GM12878 (cell line): ENCODE results near the gene NHLRC4.

Source experiments
- HCFC1 ChIP-seq: fragments of 150-350 bp; IDR thresholded peaks from 2 replicates; pipeline ENCODE4 v1.6.1; 2014; ENCODE audit warnings: low read length
- POLR2A ChIP-seq: IDR thresholded peaks from 2 replicates; pipeline ENCODE4 v1.6.1; 2011; ENCODE audit warnings: low read depth, mild to moderate bottlenecking, low read length
- SUZ12 ChIP-seq: fragments of 200-600 bp; sonication (generic); IDR thresholded peaks from one replicate; pipeline ENCODE4 v1.6.1; 2018; ENCODE audit warnings: antibody characterized with exemption, mild to moderate bottlenecking; ENCODE audit not compliant: unreplicated experiment
- ZBTB11 ChIP-seq: fragments of 450-650 bp; formaldehyde crosslinking; IDR thresholded peaks from 2 replicates; pipeline ENCODE4 v1.5.0; 2022; ENCODE audit warnings: mild to moderate bottlenecking, missing genetic modification characterization

DNA sequence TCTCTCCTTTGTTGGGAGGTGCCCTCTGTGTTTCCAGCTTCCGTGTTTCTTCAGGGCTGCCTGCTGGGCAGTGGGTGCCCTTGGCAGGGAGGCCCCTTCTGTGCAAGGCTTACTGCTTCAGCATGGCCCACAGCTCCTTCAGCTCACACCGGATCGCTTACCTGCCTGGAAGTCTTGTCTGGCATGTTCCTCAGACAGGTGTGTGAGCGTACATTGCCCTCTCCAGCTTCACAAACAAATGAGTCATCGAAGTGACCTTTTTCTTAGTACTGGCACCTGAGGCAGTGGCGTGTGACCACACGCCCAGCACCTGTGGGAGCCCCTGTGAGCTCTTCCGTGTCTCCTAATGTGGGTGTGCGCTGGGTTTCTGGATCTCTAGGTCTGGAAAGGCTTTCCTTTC, 26.6 kb downstream of the NHLRC4 start:
- TF ChIP-seq POLR2A: no peak
- TF ChIP-seq ZBTB11 (CRISPR knock-in tag): no peak
- no peak for TF ChIP-seq HCFC1
- TF ChIP-seq SUZ12: no peak
